Measurements from ENCODE around the gene FADS2.

Gene FADS2

DNA sequence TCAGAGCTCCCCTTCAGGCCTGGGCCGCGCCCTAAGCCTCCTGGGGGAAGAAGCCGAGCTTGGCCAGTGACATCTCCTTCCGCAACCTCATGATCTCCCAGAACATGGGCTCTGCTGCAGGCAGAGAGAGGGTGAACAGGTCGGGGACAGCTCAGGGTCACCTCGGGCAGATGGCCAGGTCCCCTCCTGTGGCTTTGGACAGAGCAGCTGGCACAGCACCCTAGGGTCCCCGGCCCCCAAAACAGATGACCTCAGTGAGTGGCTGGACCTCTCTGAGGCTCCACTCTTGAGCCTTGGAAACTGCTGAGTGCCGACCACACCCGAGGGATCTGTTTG is 70.1 kb downstream of the FADS2 start:
- in situ Hi-C loops (cut with MboI; ENCODE audit: low sequenced_read_pairs) = loop anchor here (5.0 to 25.0 kb wide), 2 partner anchors 54 to 164 kb away; partner anchors contain the start of gene BEST1

DNA sequence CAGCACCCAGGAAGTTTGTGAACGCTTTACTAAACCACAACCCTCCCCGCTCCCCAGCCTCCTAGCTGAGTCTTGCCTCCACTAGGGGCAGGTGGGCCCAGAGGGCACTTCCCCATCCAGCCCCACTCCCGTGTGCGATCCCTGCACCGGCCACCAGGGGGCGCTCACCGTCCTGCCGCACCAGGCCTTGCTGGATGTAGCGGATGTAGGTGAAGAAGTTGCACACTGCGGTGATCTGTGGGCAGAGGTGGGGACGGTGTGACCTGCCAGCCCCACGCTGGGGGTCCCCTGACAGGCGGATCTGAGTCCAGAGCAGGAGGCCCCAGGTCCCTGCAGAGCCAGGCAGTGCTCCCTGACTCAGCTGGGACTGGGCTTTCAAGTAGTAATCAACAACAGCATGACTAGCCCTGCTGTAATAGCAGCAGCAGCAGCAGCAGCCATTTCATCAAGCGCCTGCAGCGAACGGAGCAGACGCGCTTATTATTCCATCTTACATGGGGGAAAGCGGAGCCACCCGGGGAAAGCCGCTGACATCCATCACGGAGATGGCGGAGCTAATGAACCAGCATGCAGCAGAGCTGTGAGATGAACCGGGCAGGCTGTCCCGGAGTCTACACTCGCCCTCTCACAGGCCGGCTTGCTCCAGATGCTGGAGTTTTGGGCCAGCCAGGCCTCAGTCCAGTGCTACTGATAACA is 71.2 kb downstream of the FADS2 start:
- in situ Hi-C loops (cut with MboI; ENCODE audit: low sequenced_read_pairs) = loop anchor here (5.0 to 25.0 kb wide), 2 partner anchors 53 to 163 kb away; partner anchors contain the start of gene BEST1

DNA sequence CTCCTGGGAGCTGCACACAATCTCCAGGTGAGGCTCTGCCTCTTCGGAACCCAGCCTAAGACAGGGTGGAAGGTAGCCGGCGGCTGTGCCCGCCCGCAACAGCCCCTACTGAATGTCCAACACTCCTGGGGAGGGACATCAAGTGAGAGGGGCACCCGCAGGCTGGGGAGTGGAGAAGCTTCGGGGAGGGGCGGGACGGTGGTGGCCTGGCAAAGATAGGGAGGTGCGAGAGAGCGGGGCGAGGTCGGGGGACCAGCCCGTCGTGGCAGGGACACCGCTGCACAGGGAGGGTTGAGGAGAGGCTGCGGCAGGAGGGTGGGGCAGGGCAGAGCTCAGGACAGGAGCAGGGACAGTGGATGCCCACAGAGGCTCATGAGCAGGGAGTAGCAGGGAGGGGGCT is 72.2 kb downstream of the FADS2 start:
- in situ Hi-C loops (cut with MboI; ENCODE audit: low sequenced_read_pairs) = no loop called here

DNA sequence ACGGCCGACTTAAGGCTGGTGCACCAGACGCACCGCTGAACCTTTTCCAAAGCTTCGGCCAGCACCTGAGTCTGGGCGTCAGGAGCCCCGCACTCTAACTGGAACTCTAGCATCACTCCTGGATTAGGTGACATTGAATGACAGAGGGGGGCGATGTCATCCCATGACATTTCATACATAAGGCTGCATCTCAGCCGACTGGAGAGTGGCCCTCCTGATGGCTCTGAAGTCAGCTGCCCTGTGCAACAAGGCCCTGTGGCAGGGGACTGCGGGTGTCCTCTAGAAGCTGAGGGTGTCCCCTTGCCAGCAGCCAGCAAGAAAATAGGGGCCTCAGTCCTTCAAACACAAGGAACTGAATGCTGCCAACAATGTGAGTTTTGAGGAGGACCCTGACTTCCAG is 73.3 kb downstream of the FADS2 start:
- in situ Hi-C loops (cut with MboI; ENCODE audit: low sequenced_read_pairs) = no loop called here

DNA sequence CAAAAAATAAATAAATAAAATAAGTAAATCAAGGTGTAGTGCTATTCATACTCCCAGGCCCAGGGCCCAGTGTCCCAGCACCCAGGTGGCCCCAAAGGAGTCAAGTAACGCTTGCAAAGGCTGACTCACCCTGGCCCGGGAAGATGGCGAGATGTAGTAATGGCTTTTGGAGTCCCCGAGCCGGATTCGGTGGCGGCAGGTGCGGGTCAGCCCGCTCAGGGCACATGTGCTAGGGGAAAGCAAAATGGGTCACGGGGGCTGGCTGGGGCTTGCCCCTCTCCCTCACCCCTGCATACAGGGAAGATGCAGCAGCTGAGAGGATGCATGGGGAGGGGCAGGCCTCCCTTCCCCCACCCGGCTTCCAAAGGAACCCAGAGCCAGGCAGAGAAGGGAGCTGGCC is 74.2 kb downstream of the FADS2 start:
- in situ Hi-C loops (cut with MboI; ENCODE audit: low sequenced_read_pairs) = no loop called here

DNA sequence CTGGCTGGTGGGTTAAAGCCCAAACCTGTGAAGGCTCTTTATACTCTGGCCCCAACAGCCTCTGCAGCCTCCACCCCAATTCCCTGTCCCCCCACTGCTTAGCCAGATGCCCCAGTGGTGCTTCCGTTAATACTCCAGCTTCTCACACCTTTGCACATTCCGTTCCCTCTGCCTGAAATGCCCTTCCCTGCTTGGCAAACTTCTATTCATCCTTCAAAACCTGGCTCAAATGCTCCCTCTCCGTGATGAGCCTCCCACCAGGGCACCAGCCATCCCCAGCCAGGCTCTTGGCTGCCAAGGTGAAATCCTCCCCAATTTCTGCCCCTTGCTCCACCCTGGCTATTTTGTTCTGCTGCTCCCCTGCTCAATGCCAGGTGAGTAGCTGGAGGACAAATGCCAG is 75.7 kb downstream of the FADS2 start:
- in situ Hi-C loops (cut with MboI; ENCODE audit: low sequenced_read_pairs) = no loop called here

DNA sequence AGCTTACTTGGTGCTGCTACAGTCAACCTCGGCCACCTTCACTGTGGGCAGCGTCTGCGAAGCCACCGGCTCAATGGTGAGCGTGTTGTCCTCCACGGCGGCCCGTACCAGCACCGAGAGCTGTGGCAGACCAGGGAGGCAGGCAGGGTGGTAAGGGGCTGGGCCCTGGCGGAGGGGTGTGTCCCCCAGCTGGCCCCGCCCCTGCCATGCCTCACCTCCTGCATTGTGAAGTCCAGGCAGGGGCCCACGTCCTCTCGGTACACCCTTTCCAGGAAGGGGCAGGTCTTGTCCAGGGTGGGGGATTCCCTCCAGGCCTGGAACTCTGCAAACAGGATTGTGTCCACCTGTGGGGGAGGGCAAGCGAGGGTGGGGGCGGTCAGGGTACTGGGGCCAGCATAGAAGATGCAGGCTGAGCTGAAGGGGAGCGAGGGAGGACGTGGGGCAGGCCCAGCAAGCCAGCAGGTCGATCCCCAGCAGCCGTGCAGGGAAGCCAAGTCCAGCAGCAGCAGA is 76.5 kb downstream of the FADS2 start:
- in situ Hi-C loops (cut with MboI; ENCODE audit: low sequenced_read_pairs) = no loop called here

DNA sequence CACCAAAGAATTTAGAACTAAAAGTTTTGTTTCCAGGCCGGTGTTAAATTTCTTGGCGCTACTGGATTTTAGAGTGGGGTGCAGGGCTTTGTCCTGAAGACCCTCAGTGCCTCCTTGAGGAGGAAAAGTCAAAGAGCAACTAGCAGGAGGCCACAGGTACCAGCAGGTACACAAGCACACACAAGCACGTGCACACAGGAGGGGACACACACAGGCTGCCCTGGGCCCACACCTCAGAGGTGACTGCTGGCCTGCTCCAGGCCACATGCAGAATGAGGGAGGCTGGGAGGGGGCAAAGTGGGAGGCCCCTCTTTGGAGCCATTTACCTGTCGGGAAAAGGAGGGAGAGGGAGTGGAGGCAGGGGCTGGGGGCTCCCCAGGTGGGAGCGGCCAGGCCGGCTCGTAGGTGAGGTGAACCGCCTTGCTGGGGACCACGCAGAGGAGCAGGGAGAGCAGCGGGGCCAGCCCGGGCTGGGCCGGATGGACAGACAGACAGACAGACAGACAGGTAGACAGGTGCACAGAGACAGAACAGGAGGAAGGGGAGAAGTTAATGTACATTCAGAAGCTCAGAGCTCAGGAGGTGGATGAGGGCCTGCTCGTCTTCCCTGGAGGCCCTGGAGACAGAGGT is 77.1 kb downstream of the FADS2 start:
- in situ Hi-C loops (cut with MboI; ENCODE audit: low sequenced_read_pairs) = no loop called here

DNA sequence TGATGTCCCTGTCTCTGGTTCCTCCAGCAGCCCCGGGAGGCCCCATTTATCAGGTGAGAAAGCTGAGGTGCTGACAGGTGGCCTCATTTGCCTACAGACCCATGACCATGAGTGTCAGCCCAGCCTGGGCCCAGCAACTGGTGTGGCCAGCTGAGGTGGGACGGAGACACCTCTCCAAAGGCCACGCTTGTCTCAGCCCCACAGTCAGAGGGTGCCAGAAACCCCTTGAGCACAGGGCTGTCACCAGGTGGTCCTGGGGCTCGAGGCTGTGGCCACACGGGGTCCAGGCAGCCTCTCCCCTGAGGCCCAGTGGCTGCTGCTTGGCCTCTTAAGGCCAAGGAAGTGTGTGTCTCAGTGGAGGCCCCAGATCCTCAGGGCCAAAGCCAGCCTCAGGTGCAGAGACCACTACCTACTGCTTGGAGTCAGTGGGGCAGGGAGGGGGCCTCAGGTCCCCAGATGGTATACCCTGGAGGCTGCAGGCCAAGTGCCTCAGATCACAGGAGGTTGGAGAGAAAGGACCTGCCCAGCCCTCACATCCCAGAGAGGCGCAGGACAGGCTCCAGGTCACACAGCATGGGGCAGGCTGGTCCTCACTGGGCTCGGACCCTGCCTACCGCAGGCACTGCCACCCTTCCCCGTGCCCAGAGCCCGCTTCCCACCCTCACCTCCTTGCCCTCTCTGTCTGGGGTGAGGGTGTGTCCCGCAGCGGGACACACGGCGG is 77.9 kb downstream of the FADS2 start:
- in situ Hi-C loops (cut with MboI; ENCODE audit: low sequenced_read_pairs) = no loop called here

DNA sequence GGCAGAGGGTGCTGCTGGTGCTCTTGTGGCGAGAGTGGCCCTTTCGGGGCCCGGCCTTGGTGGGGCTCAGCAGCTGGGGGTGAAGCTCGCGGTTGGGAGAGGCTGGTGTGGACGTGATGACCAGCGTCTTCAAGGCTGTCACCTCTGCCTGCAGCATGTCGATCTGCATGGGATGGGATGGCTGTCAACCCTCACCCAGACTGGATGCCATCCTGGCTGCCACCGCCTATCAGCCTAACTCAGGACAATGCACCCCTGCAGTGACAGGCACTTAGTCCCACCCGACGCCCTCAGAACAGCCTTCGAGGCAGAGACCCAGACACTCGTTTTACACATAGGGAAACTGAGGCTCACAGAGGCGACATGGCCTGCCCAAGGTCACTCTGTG is 78.4 kb downstream of the FADS2 start:
- in situ Hi-C loops (cut with MboI; ENCODE audit: low sequenced_read_pairs) = no loop called here

DNA sequence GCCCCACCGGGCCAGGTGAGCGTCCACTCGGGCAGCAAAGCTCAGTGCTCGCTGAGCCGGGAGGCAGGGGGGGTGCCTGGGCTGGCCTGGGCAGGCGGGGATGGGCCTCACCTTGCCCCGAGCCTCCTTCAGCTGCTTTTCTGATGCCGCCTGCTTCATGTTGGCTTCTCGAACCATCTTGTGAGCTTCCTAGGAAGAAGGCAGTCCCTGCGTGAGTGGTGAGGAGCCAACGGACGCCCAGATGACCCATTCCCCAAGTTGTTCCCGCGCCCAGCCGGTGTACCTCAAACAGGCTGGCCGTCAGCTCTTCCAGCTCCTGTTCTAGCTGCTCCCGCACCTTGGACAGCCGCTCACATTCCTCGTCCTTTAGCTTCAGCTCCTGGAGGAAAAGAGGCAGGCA is 79.2 kb downstream of the FADS2 start:
- in situ Hi-C loops (cut with MboI; ENCODE audit: low sequenced_read_pairs) = no loop called here

DNA sequence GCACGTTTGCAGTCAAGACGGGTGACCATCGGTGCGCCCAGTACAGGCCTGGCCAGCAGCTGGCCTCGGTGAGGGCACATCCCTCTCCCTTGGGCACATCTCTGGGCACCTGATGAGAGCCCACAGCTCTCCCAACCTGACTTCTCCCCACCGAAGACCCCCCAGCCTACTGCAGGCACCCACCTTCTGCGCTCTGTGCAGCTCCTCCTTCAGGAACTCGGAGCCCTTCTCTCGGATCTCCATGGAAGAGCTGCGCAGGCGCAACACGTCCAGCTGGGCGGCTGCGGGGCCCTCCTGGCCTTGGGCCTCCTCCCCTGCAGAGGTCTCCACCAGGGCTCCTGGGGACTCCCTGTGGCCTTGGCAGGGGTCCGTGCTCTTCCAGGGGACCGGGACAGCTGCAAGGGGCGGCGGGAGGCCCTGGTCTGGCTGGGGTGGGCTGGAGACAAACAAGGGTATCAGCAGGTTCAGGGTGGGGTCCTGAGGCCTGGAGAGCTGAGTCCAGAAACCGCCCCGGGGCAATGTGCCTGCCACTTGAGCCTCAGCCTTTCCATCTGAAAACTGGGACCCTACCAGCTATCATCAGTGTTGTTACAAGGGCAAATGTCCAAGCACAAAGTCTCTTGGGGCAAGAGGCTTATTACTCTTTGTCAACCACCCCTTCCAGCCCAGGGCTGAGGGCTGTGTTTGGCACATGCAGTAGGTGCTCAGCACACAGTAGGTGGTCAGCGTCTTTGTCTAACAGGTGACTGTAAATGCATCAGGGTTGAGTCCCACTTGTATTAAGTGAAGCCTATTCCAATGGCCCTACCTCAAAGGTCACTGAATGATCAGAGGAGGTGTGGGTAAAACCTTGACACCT is 80.0 kb downstream of the FADS2 start:
- in situ Hi-C loops (cut with MboI; ENCODE audit: low sequenced_read_pairs) = no loop called here

DNA sequence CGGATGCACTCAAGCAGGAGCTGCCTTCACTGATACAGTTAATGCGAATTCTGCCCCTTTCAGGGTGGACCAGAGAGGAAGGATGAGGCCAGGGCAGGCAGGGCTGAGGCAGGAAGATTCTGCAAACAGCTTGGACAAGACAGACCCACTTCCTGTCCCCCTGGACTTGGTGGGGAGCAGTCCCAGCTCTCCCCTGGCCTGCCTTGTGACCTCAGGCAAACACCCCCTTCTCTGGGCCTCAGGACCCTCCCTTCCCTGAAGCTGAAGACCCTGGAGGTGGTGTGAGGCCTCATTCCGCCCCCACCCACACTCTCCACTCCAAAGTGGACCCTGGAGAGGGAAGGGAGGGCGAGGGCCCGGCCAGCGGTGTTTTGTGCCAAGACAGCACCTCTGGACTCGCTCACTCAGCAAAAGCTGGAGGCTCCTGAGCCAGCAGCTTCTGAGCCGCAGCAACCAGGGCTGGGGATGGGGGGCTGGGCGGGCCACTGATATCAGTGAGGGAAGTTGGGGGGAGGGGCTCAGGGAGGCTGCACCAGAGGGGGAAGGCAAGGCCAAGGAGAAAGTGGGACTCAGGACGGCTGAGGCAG is 80.7 kb downstream of the FADS2 start:
- in situ Hi-C loops (cut with MboI; ENCODE audit: low sequenced_read_pairs) = no loop called here

DNA sequence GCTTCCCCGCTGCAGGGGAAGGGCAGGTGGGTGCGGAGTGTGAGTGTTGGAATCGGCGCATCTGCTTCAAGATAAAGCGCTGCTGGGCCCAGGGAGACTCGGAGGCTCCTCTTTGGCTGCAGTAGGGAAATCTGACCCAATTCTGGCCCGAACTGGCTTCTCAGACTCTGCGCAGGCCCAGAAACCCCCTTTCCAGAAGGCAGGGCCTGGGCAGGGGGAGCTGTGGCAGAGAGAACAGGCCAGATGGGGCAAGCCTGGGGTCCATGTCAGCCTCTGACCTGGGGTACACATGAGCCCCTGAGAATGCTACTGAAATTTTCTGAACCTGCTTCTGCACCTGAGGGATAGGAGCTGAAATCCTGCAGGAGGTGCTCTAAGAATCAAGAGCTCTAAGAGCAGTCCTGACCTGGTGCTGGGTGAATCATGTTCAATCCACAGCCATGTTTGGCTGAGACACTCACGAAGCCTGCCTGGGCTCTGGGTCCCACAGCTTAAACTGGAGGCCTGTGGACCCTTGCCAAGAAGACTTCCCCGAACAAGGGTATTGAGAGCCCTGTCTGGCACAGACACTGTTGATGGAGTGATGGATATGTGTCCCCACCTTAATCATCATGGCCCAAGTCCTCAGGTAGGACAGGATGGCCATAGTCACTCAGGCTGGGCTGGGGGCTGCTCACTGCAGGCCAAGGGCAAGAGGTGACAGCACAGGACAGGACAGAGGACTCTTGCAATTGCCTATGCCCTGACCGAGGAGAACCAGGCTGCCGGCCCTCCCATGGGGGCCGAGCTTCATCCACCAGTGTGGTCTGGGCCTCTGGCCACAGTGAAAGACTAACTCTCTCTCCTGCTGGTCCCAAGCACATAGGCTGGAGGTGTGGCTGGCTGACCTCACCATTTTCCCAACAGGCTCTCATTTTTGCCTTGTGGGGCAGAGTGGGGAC is 82.4 kb downstream of the FADS2 start:
- in situ Hi-C loops (cut with MboI; ENCODE audit: low sequenced_read_pairs) = no loop called here

DNA sequence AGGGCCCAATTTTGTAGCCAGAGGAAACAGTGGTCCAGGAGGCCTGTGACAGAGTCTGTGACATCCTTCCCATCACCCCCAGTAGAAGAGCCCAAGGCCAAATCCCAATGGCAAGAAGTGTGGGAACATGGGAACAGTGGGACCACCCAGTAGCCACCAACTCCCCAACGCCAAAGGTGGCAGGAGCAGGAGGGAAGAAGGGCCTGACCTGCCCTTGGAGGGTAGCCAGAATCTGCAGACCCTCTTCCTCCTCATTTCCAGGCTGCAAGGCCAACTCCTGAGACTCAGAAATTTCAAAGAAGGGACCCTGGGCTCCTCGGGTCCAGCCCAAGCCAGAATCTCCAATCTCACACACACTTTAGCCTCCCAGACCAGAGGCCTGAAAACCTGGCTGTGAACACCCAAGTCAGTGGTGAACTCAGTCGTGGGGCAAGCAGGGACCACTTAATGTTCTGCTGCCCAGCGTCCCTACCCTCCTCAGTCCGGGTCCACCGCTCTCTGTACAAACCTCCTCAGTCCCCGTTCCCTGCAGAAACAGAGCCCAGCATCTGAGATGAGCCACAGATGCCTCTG is 83.1 kb downstream of the FADS2 start:
- in situ Hi-C loops (cut with MboI; ENCODE audit: low sequenced_read_pairs) = no loop called here

DNA sequence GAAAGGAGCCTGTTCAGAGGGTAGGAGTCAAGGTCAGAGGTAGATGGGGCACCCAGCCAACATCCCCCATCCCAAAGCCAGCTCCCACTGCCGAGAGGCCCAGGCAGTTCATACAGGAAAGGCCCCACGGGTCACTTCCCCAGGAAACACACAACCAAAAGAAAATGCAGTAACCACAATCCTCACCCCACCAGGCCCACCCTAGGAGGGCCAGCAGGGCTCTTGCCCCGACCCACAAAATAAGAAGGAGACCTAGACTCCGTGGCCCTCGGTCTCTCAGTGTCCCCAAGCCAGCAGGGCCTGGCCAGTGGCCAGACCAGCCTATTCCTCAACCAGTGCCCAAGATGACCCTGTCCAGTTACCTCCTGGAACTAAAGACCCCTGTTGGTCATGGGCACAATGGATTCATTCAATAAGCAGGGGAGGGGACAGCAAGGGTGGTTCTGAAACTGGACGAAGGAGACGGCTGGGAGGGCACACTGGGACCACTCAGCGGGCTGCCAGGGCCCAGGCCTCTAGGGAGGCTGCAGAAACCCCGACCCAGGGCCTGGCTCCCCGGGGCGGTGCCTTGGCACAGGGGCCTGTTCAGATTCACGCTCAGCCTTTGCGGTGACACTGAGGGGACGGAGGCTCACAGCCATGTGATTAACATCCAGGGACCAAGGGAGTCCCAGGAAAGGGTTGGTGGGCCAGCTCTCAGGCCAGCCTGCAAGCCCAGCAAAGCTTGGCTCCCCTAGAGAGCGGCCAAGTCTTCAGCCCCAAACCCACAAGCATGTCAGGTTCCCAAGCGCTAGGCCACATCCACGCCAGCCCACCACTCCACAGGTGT is 83.8 kb downstream of the FADS2 start:
- in situ Hi-C loops (cut with MboI; ENCODE audit: low sequenced_read_pairs) = no loop called here

DNA sequence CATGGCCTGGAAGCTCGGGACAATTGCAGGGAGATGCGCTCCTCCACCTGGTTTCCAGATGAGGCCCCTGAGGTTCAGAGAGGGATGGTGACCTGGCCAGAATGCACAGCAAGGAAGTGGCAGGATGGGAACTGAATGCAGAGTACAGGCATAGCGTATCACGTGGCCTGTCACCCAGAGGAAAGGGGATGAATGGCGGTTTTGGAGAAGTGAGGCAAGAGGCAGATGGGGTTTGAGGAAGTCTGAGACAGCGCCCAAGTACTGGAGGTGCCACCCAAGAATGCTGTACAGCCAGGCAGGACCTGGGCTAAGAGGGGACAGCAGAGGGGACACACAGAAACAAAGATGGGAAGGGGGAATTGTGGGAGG is 84.4 kb downstream of the FADS2 start:
- in situ Hi-C loops (cut with MboI; ENCODE audit: low sequenced_read_pairs) = no loop called here

DNA sequence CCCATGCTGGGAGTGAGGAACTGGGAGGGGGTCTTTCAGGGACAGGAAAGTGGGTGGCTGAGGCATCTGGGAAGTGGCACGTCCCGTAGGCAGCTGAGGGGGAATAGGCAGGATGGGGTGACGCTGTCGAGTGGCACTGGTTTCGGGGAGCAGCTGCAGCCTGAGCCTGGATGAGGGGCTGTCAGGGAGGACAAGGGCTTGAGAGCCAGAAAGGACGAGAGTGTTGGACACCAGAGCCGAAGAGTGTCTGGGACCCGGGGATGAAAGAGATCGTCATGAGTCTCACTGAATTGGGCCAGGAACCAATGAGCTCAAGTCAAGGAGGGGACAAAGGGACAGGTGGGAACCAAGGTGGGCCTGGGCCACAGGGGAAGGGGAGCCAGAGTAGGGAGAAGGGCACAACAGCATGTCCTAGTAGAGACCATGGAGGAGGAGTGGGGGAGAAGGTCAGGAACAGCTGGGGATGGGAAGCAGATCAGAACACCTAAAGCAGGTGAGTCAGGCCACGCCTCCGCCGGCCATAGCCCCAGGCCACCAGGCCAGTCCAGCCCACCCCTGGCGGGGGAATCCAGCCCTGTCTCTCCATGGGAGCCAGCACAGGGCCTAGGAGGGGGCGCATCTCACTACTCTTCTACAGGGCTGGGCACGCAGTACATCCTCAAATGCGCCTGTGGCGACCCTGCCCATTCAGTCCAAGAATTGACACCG is 85.0 kb downstream of the FADS2 start:
- in situ Hi-C loops (cut with MboI; ENCODE audit: low sequenced_read_pairs) = no loop called here
